Measurements from ENCODE around the gene OR6J1.
"Not testable (repeated sequence)": the region's sequence is repeated elsewhere in the genome, so short reads cannot be mapped to it uniquely, and the experiment has no call there.

OR6J1 gene

DNA sequence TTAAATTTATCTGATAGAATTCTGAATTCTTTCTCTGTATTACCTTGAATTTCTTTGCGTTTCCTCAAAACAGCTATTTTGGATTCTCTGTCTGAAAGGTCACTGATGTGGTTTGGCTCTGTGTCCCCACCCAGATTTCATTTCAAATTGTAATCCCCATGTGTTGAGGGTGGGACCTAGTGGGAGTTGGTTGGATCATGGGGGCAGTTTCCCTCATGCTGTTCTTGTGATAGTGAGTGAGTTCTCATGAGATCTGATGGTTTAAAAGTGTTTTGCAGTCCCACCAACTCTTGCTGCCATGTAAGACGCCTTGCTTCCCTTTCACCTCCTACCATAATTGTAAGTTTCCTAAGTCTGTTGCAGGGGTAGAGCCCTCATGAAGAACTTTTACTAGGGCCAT, 34.1 kb upstream of the OR6J1 start:
- H3K4me3 ChIP-seq (ENCODE audit: insufficient read length, low read depth) = no peak overlapping the region
- no peaks in the 10 kb centered on the region for H3K36me3 ChIP-seq (ENCODE audit: insufficient read depth, insufficient read length, low read length)
- no peak overlapping the region for H3K9ac ChIP-seq (ENCODE audit: insufficient read length, low read depth)
- DNase-seq (ENCODE audit: low read depth, low spot score) = no peak
- no peak for TF ChIP-seq ZNF274 (IDR thresholded peaks at IDR 0.05; ENCODE audit: low read depth, low read length)
- TF ChIP-seq SUZ12 (IDR thresholded peaks at IDR 0.05; ENCODE audit: extremely low read depth, insufficient read depth, insufficient read length) = no peak
- no peak for TF ChIP-seq YY1 (IDR thresholded peaks at IDR 0.05; ENCODE audit: insufficient read depth, insufficient read length)
- no peaks in the 10 kb centered on the region for H3K4me1 ChIP-seq (ENCODE audit: insufficient read depth, insufficient read length)
- no peaks in the 10 kb centered on the region for H3K27me3 ChIP-seq (ENCODE audit: insufficient read depth, insufficient read length)
- H3K9me3 ChIP-seq (ENCODE audit: insufficient read depth, low read length) = peaks cover 10% of the 10 kb centered on the region; the same call in 1 of the 2 replicates

DNA sequence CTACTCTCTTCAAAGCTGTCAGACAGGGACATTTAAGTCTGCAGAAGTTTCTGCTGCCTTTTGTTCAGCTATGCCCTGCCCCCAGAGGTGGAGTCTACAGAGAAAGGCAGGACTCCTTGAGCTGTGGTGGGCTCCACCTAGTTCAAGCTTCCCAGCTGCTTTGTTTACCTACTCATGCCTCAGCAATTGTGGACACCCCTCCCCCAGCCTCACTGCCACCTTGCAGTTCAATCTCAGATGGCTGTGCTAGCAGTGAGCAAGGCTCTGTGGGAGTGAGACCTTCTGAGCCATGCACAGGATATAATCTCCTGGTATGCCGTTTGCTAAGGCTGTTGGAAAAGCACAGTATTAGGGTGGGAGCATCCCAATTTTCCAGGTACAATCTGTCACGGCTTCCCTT, 33.4 kb upstream of the OR6J1 start:
- not testable (repeated sequence) for H3K4me3 ChIP-seq (ENCODE audit: insufficient read length, low read depth); H3K27me3 ChIP-seq (ENCODE audit: insufficient read depth, insufficient read length); H3K36me3 ChIP-seq (ENCODE audit: insufficient read depth, insufficient read length, low read length); H3K9ac ChIP-seq (ENCODE audit: insufficient read length, low read depth); H3K4me1 ChIP-seq (ENCODE audit: insufficient read depth, insufficient read length); DNase-seq (ENCODE audit: low read depth, low spot score)
- peaks cover 10% of the 10 kb centered on the region; the same call in 1 of the 2 replicates for H3K9me3 ChIP-seq (ENCODE audit: insufficient read depth, low read length)

DNA sequence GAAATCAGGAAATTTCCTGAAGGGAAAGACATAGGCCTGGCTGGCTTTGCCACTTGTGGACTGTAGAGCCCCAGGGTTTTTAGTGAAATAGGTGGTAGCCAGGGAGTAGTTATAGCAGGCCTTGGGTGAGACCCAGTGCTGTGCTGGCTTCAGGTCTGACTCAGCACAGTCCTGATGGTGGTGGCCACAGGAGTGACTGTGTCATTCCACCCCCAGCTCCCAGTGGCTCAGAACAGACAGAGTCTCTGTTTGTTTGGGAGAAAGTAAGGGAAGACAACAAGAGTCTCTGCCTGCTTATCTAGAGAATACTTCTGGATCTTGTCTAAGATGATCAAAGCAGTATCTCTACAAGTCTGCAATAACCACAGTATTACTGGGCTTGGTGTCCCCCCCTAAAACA, 27.5 kb upstream of the OR6J1 start:
- H3K9me3 ChIP-seq (ENCODE audit: insufficient read depth, low read length) = no peaks in the 10 kb centered on the region
- TF ChIP-seq ZNF274 (IDR thresholded peaks at IDR 0.05; ENCODE audit: low read depth, low read length) (no peak), SUZ12 (IDR thresholded peaks at IDR 0.05; ENCODE audit: extremely low read depth, insufficient read depth, insufficient read length) (no peak)
- no peaks in the 10 kb centered on the region for H3K27me3 ChIP-seq (ENCODE audit: insufficient read depth, insufficient read length)
- H3K4me3 ChIP-seq (ENCODE audit: insufficient read length, low read depth) = no peak overlapping the region
- H3K36me3 ChIP-seq (ENCODE audit: insufficient read depth, insufficient read length, low read length) = no peaks in the 10 kb centered on the region
- no peak for DNase-seq (ENCODE audit: low read depth, low spot score)
- no peaks in the 10 kb centered on the region for H3K4me1 ChIP-seq (ENCODE audit: insufficient read depth, insufficient read length)
- no peak overlapping the region for H3K9ac ChIP-seq (ENCODE audit: insufficient read length, low read depth)

DNA sequence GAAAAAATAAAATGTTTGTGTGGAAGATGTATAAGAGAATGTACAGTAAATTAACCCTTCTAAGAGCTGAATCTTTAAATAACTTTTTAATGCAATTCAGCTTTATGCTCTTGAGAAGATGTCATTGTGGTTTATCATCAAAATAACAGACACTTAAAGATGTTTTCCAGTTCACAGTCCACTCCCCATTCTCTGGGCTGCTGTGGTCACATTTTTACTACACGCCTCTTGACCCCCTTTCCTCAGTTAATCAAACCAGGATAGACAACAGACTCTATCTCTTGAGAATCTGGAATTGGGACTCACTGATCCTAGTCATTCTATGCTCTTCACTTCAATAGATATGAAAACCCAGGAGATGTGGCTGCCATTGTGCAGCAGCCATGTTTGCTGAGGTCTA, 24.7 kb upstream of the OR6J1 start:
- no peak for TF ChIP-seq ZNF274 (IDR thresholded peaks at IDR 0.05; ENCODE audit: low read depth, low read length)
- TF ChIP-seq YY1 (IDR thresholded peaks at IDR 0.05; ENCODE audit: insufficient read depth, insufficient read length) = no peak
- TF ChIP-seq SUZ12 (IDR thresholded peaks at IDR 0.05; ENCODE audit: extremely low read depth, insufficient read depth, insufficient read length) = no peak
- Histone ChIP-seq H3K9me3 (ENCODE audit: insufficient read depth, low read length) (no peaks in the 10 kb centered on the region), H3K9ac (ENCODE audit: insufficient read length, low read depth) (no peak overlapping the region), H3K36me3 (ENCODE audit: insufficient read depth, insufficient read length, low read length) (no peaks in the 10 kb centered on the region), H3K4me3 (ENCODE audit: insufficient read length, low read depth) (no peak overlapping the region), H3K27me3 (ENCODE audit: insufficient read depth, insufficient read length) (no peaks in the 10 kb centered on the region), H3K4me1 (ENCODE audit: insufficient read depth, insufficient read length) (peaks cover 3% of the 10 kb centered on the region)
- DNase-seq (ENCODE audit: low read depth, low spot score) = no peak

DNA sequence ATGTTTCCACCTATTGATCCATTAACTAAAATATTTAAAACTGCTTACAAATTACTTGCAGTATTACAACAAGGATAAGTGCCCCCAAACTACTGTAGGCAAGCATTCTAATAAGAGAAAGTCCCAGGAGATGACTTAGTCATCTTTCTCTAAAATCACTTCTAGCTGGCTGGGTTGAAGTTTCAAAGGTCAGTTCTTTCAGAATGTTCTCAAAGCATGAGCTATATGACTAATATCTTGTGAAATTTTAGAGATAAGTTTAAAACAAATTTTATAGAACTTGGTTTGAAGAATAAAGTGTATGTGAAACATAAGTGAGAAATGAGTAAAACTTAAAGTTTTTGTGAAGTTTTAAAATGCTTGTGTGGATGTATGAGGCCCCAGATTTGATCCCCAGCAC, 24.3 kb upstream of the OR6J1 start:
- DNase-seq (ENCODE audit: low read depth, low spot score) = no peak
- no peaks in the 10 kb centered on the region for H3K9me3 ChIP-seq (ENCODE audit: insufficient read depth, low read length)
- no peak overlapping the region for H3K4me3 ChIP-seq (ENCODE audit: insufficient read length, low read depth)
- no peaks in the 10 kb centered on the region for H3K27me3 ChIP-seq (ENCODE audit: insufficient read depth, insufficient read length)
- no peak overlapping the region for H3K9ac ChIP-seq (ENCODE audit: insufficient read length, low read depth)
- peaks cover 3% of the 10 kb centered on the region for H3K4me1 ChIP-seq (ENCODE audit: insufficient read depth, insufficient read length)
- TF ChIP-seq SUZ12 (IDR thresholded peaks at IDR 0.05; ENCODE audit: extremely low read depth, insufficient read depth, insufficient read length) (no peak), YY1 (IDR thresholded peaks at IDR 0.05; ENCODE audit: insufficient read depth, insufficient read length) (no peak)
- H3K36me3 ChIP-seq (ENCODE audit: insufficient read depth, insufficient read length, low read length) = no peaks in the 10 kb centered on the region

DNA sequence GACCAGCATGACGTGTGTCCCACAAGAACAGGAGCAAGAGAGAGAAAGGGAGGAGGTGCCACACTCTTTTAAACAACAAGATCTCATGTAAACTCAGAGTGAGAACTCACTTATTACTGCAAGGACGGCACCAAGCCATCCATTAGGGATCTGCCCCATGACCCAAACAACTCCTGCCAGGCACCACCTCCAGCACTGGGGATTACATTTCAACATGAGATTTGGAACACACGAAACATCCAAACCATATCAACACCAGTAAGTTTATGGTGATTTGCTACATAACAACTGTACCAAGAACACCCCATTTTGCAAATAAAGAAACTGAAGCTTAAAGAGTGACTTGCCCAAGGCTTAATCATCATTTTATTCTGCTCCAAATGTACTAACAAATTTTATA, 23.7 kb upstream of the OR6J1 start:
- no peak for DNase-seq (ENCODE audit: low read depth, low spot score)
- Histone ChIP-seq H3K36me3 (ENCODE audit: insufficient read depth, insufficient read length, low read length) (no peaks in the 10 kb centered on the region), H3K9ac (ENCODE audit: insufficient read length, low read depth) (no peak overlapping the region), H3K4me3 (ENCODE audit: insufficient read length, low read depth) (no peak overlapping the region), H3K4me1 (ENCODE audit: insufficient read depth, insufficient read length) (peaks cover 3% of the 10 kb centered on the region), H3K9me3 (ENCODE audit: insufficient read depth, low read length) (no peaks in the 10 kb centered on the region), H3K27me3 (ENCODE audit: insufficient read depth, insufficient read length) (no peaks in the 10 kb centered on the region)
- TF ChIP-seq YY1 (IDR thresholded peaks at IDR 0.05; ENCODE audit: insufficient read depth, insufficient read length) (no peak), ZNF274 (IDR thresholded peaks at IDR 0.05; ENCODE audit: low read depth, low read length) (no peak), SUZ12 (IDR thresholded peaks at IDR 0.05; ENCODE audit: extremely low read depth, insufficient read depth, insufficient read length) (no peak)

DNA sequence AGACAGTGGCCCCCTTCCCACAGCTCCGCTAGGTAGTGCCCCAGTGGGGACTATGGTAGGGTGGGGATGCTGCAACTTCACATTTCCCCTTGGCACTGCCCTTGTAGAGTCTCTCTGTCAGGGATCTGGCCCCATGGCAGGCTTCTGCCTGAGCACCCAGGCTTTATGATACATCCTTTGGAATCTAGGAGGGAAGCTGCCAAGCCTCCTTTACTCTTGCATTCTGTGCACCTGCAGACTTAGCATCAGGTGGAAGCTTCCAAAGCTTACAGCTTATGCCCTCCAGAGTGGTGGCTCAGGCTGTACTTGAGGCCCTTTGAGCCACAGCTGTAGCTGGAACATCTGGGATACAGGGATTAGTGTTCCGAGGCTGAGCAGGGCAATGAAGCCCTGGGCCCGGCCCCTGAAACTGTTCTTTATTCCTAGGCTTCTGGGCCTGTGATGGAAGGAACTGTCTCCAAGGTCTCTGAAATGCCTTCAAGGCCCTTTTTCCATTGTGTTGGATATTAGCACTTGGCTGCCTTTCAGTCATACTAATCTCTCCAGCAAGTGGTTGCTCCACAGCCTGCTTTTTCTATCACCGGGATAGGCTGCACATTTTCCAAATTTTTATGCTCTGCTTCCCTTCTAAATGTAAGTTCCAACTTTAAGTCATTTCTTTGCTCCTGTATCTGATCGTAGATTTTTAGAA, 22.2 kb upstream of the OR6J1 start:
- no peaks in the 10 kb centered on the region for H3K9me3 ChIP-seq (ENCODE audit: insufficient read depth, low read length)
- no peak for TF ChIP-seq SUZ12 (IDR thresholded peaks at IDR 0.05; ENCODE audit: extremely low read depth, insufficient read depth, insufficient read length)
- no peak for TF ChIP-seq ZNF274 (IDR thresholded peaks at IDR 0.05; ENCODE audit: low read depth, low read length)
- no peak for TF ChIP-seq YY1 (IDR thresholded peaks at IDR 0.05; ENCODE audit: insufficient read depth, insufficient read length)
- H3K27me3 ChIP-seq (ENCODE audit: insufficient read depth, insufficient read length) = no peaks in the 10 kb centered on the region
- no peak overlapping the region for H3K4me3 ChIP-seq (ENCODE audit: insufficient read length, low read depth)
- peaks cover 3% of the 10 kb centered on the region for H3K4me1 ChIP-seq (ENCODE audit: insufficient read depth, insufficient read length)
- H3K36me3 ChIP-seq (ENCODE audit: insufficient read depth, insufficient read length, low read length) = no peaks in the 10 kb centered on the region
- no peak for DNase-seq (ENCODE audit: low read depth, low spot score)
- no peak overlapping the region for H3K9ac ChIP-seq (ENCODE audit: insufficient read length, low read depth)

DNA sequence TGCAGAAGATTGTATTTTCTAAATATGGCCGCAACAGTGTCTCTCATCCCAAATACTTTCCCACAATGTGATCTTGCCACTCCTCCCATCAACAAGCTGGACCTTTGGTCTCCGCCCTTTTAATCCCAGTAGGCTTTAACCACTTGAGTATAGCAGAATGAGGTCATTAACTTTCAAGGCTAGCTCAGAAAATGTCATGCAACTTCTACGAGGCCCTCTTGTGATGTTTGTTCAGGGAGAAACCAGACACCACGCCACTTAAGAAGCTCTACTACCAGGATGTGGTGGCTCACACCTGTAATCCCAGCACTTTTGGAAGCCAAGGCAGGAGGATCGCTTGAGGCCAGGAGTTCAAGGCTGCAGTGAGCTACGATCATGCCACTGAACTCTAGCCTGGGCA, 20.1 kb upstream of the OR6J1 start:
- DNase-seq (ENCODE audit: low read depth, low spot score) = no peak
- TF ChIP-seq YY1 (IDR thresholded peaks at IDR 0.05; ENCODE audit: insufficient read depth, insufficient read length) (no peak), SUZ12 (IDR thresholded peaks at IDR 0.05; ENCODE audit: extremely low read depth, insufficient read depth, insufficient read length) (no peak), ZNF274 (IDR thresholded peaks at IDR 0.05; ENCODE audit: low read depth, low read length) (no peak)
- Histone ChIP-seq H3K9ac (ENCODE audit: insufficient read length, low read depth) (no peak overlapping the region), H3K27me3 (ENCODE audit: insufficient read depth, insufficient read length) (no peaks in the 10 kb centered on the region), H3K4me3 (ENCODE audit: insufficient read length, low read depth) (no peak overlapping the region), H3K4me1 (ENCODE audit: insufficient read depth, insufficient read length) (peaks cover 3% of the 10 kb centered on the region), H3K9me3 (ENCODE audit: insufficient read depth, low read length) (no peaks in the 10 kb centered on the region), H3K36me3 (ENCODE audit: insufficient read depth, insufficient read length, low read length) (no peaks in the 10 kb centered on the region)
